GM23248 (cell line): ENCODE data around the gene DDX25. TPM values are rescaled to one million over a fixed set of nuclear protein-coding genes. Genes with fewer than 3 reads are reported as not detected.
"Not testable (repeated sequence)": the region's sequence is repeated elsewhere in the genome, so short reads cannot be mapped to it uniquely, and the experiment has no call there.

Experiments
- DNase-seq: peaks from one replicate; pipeline ENCODE4 v3.0.0-alpha.2; 2015
- H2AFZ ChIP-seq: fragments of 200-600 bp; sonication (generic); 2 replicates; pipeline ENCODE4 v1.6.1; 2016; ENCODE audit warnings: antibody characterized with exemption
- H3F3A ChIP-seq: fragments of 200-600 bp; sonication (generic); 2 replicates; pipeline ENCODE4 v1.6.1; 2016; ENCODE audit warnings: mild to moderate bottlenecking, antibody characterized with exemption, mixed run types; ENCODE audit not compliant: insufficient read depth
- H3K27ac ChIP-seq: fragments of 200-600 bp; sonication (generic); 2 replicates; pipeline ENCODE4 v1.5.1; 2016; ENCODE audit warnings: mild to moderate bottlenecking
- H3K27me3 ChIP-seq: fragments of 200-600 bp; sonication (generic); replicated peaks from 2 replicates; pipeline ENCODE4 v1.6.1; 2016; ENCODE audit warnings: mild to moderate bottlenecking; ENCODE audit not compliant: insufficient read depth
- H3K36me3 ChIP-seq: fragments of 200-600 bp; sonication (generic); 2 replicates; pipeline ENCODE4 v1.6.1; 2016; ENCODE audit warnings: low read depth, mild to moderate bottlenecking
- H3K4me1 ChIP-seq: fragments of 200-600 bp; sonication (generic); 2 replicates; pipeline ENCODE4 v1.6.1; 2016; ENCODE audit warnings: mild to moderate bottlenecking; ENCODE audit not compliant: insufficient read depth
- H3K4me2 ChIP-seq: fragments of 200-600 bp; sonication (generic); one replicate; pipeline ENCODE4 v1.6.1; 2016; ENCODE audit warnings: mild to moderate bottlenecking; ENCODE audit not compliant: unreplicated experiment
- H3K4me3 ChIP-seq: fragments of 200-600 bp; sonication (generic); 2 replicates; pipeline ENCODE4 v1.5.1; 2016; ENCODE audit warnings: mild to moderate bottlenecking
- H3K79me2 ChIP-seq: fragments of 200-600 bp; sonication (generic); 2 replicates; pipeline ENCODE4 v1.6.1; 2016; ENCODE audit warnings: mild to moderate bottlenecking; ENCODE audit not compliant: insufficient read depth
- H3K9ac ChIP-seq: fragments of 200-600 bp; sonication (generic); 2 replicates; pipeline ENCODE4 v1.6.1; 2016; ENCODE audit warnings: mild to moderate bottlenecking
- H3K9me2 ChIP-seq: fragments of 200-600 bp; sonication (generic); 2 replicates; pipeline ENCODE4 v1.6.1; 2016; ENCODE audit warnings: mixed run types, mild to moderate bottlenecking, moderate library complexity; ENCODE audit not compliant: insufficient read depth
- H3K9me3 ChIP-seq: fragments of 200-600 bp; sonication (generic); one replicate; pipeline ENCODE4 v1.6.1; 2017; ENCODE audit warnings: low read depth
- H4K20me1 ChIP-seq: fragments of 200-600 bp; sonication (generic); 2 replicates; pipeline ENCODE4 v1.6.0; 2016; ENCODE audit not compliant: insufficient read depth
- EZH2 ChIP-seq: fragments of 200-600 bp; sonication (generic); IDR thresholded peaks from 2 replicates; pipeline ENCODE4 v1.6.1; 2018; ENCODE audit warnings: antibody characterized with exemption, mild to moderate bottlenecking; ENCODE audit not compliant: insufficient read depth, poor library complexity, severe bottlenecking
- EZH2phosphoT487 ChIP-seq: fragments of 200-600 bp; sonication (generic); IDR thresholded peaks from 2 replicates; pipeline ENCODE4 v1.6.1; 2018; ENCODE audit warnings: antibody characterized with exemption, moderate library complexity, mild to moderate bottlenecking, low read depth; ENCODE audit not compliant: insufficient read depth
- WGBS, 2 experiments: methylation state at CpG; one replicate each; pipeline ENCODE4 v1.1.6; 2015 to 2017; ENCODE audit warnings: low lambda C conversion rate in 2 of 2, low coverage in 1 of 2; ENCODE audit errors: missing lambda C conversion rate in 2 of 2; 5-methylcytosine and 5-hydroxymethylcytosine counted together
- in situ Hi-C: fragments of 300-500 bp; cut with MboI; formaldehyde crosslinking; loops from 2 replicates; pipeline ENCODE4 v1.15.0; 2020
- polyA plus RNA-seq: library from polyadenylated mRNA; unstranded; fragments of >200 nt; fragmentation: Nextera tagmentation; extraction: Ambion mirVana; gene quantifications from 2 replicates; pipeline ENCODE4 v1.2.1, GENCODE V29; 2016
- total RNA-seq: library from RNA; depleted of rRNA; stranded (reverse); fragments of >200 nt; shearing (Covaris generic); gene quantifications from 2 replicates; pipeline ENCODE4 v1.2.3, GENCODE V29; 2014; rRNA removed

DDX25 gene
- total RNA-seq (not detected in 2 replicates), polyA plus RNA-seq (not detected in 2 replicates)

DNA sequence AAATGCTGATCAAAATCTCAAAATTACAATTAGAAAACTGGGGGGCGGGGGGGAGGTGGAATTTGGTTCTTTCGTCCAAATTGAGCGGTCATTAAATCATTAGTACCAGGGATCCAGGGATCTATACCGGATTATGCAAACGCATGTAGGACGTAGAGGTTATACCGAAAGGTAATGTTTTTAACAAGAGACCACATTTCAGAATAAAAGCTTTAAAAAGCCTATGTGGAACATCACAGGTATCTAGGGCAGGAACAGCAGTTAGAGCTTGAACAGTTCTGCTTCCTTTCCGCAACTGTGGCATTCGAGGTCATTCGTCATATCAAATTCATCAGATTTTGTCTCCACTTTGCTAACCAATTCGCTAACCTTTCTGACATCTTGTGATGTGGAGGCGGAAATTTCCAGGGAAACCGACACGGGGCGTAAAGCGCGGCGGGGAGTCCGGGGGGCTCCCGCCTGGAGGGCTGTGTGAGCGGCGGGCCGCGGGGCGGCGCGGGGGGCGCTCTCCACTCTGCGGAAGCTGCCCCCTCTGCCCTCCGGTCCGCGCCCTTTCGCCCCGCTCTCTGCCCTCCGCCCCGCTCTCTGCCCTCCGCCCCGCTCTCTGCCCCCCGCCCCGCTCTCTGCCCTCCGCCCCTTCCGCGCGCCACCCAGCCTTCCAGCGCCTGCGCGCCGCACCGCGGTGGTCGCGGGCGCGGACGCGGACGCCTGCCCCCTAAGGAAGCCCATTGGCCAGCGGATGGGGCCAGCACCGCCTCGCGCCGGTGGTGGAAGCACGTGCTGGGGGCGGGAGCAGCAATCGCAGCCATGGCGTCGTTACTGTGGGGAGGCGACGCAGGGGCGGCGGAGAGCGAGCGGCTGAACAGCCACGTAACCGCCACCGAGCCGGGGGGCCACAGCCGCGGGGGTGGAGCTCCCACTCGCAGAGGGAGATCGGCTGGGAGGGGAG lies at the start of gene DDX25:
DDX25 (plus strand) TSS at position 798 of the 949 bp plus-strand sequence; CDS start at position 808, 10 bp downstream.
- Histone ChIP-seq H2AFZ (peak within 1 kb of the TSS; percentile 98; the same call in 1 of the 2 replicates), H3K9ac (no peak within 1 kb of the TSS), H3K27me3 (peaks cover 37% of the 10 kb centered on the region), H3K9me3 (no peaks in the 10 kb centered on the region), H3K4me2 (peak within 1 kb of the TSS; percentile 90), H3K36me3 (peaks cover 11% of the 10 kb centered on the region), H3K27ac (no peak within 1 kb of the TSS), H3K79me2 (peaks cover 28% of the 10 kb centered on the region), H4K20me1 (no peaks in the 10 kb centered on the region), H3K4me1 (peaks cover 3% of the 10 kb centered on the region; the same call in 1 of the 2 replicates), H3F3A (peaks cover 15% of the 10 kb centered on the region; the same call in 1 of the 2 replicates), H3K4me3 (peak within 1 kb of the TSS; percentile 98), H3K9me2 (no peaks in the 10 kb centered on the region)
- WGBS, 2 experiments: 6 to 13% methylated on average over 46 to 80 of the region's 81 CpGs
- TF ChIP-seq EZH2phosphoT487 (peak; percentile 67; the same call in 1 of the 2 replicates), EZH2 (peak; percentile 50)
- in situ Hi-C loops: no loop called here
- DNase-seq: no peak

DNA sequence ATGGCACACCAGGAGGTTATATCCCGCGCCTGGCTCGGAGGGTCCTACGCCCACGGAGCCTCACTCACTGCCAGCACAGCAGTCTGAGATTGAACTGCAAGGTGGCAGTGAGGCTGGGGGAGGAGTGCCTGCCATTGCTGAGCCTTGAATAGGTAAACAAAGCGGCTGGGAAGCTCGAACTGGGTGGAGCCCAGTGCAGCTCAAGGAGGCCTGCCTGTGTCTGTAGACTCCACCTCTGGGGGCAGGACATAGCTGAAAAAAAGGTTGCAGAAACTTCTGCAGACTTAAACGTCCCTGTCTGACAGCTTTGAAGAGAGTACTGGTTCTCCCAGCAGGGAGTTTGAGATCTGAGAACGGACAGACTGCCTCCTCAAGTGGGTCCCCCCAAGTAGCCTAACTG lies 46.6 kb upstream of the DDX25 start:
- H2AFZ ChIP-seq, H3K27me3 ChIP-seq, H3K4me1 ChIP-seq, H3K9me2 ChIP-seq, H3K79me2 ChIP-seq, H3K27ac ChIP-seq, H3K4me3 ChIP-seq, H3K9ac ChIP-seq, DNase-seq, H3K36me3 ChIP-seq, H3F3A ChIP-seq, H4K20me1 ChIP-seq, H3K4me2 ChIP-seq, in situ Hi-C loops, H3K9me3 ChIP-seq: not testable (repeated sequence)
- WGBS, 2 experiments: 78 to 82% methylated on average over 9 of the region's 9 CpGs

DNA sequence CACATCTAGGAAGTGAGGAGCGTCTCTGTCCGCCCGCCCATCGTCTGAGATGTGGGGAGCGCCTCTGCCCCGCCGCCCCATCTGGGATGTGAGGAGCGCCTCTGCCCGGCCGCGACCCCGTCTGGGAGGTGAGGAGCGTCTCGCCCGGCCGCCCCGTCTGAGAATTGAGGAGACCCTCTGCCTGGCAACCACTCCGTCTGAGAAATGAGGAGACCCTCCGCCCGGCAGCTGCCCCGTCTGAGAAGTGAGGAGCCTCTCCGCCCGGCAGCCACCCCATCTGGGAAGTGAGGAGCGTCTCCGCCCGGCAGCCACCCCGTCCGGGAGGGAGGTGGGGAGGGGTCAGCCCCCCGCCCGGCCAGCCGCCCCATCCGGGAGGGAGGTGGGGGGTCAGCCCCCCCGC lies 41.5 kb upstream of the DDX25 start:
- in situ Hi-C loops, H3K36me3 ChIP-seq, H3F3A ChIP-seq, H3K4me1 ChIP-seq, H3K79me2 ChIP-seq, H3K4me3 ChIP-seq, H3K4me2 ChIP-seq, DNase-seq, H3K27ac ChIP-seq, H3K9me2 ChIP-seq, H2AFZ ChIP-seq, H3K27me3 ChIP-seq, H3K9me3 ChIP-seq, H4K20me1 ChIP-seq, H3K9ac ChIP-seq: not testable (repeated sequence)
- 95 to 98% methylated on average over 8 to 20 of the region's 33 CpGs for WGBS, 2 experiments

DNA sequence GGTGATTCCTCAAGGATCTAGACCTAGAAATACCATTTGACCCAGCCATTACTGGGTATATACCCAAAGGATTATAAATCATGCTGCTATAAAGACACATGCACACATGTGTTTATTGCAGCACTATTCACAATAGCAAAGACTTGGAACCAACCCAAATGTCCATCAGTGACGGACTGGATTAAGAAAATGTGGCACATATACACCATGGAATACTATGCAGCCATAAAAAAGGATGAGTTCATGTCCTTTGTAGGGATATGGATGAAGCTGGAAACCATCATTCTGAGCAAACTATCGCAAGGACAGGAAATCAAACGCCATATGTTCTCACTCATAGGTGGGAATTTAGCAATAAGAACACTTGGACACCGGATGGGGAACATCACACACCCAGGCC lies 39.0 kb upstream of the DDX25 start:
- 78 to 90% methylated on average over 4 of the region's 4 CpGs for WGBS, 2 experiments
- H3K9ac ChIP-seq, H3K79me2 ChIP-seq, H4K20me1 ChIP-seq, H3K36me3 ChIP-seq, H3K4me3 ChIP-seq, H3F3A ChIP-seq, DNase-seq, in situ Hi-C loops, H3K4me2 ChIP-seq, H3K4me1 ChIP-seq, H3K27ac ChIP-seq, H3K9me2 ChIP-seq, H2AFZ ChIP-seq, H3K9me3 ChIP-seq, H3K27me3 ChIP-seq: not testable (repeated sequence)
